ENCODE results near the gene SLX9.

The SLX9 gene

DNA sequence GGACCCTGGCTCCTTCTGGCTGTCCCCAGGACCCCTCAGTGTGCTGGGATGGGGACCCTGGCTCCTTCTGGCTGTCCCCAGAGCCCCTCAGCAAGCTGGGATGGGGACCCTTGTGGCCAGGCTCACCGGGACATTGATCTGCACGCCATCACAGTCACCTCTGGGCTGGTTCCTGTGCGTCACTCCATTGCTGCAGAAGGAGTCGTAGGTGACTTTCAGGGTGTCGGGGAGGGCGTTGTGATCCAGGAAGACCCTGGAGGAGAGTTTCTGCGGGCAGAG lies 46.6 kb upstream of the SLX9 start:
- TF ChIP-seq CTCF (IDR thresholded peaks at IDR 0.05; ENCODE audit: low read depth, low read length), result no peak
- H3K4me3 ChIP-seq (replicated peaks in 1 of 2; ENCODE audit: low read depth in 2 of 2, low read length in 2 of 2), result no peak overlapping the region
- no peak for DNase-seq (ENCODE audit: low read depth in 2 of 2)

DNA sequence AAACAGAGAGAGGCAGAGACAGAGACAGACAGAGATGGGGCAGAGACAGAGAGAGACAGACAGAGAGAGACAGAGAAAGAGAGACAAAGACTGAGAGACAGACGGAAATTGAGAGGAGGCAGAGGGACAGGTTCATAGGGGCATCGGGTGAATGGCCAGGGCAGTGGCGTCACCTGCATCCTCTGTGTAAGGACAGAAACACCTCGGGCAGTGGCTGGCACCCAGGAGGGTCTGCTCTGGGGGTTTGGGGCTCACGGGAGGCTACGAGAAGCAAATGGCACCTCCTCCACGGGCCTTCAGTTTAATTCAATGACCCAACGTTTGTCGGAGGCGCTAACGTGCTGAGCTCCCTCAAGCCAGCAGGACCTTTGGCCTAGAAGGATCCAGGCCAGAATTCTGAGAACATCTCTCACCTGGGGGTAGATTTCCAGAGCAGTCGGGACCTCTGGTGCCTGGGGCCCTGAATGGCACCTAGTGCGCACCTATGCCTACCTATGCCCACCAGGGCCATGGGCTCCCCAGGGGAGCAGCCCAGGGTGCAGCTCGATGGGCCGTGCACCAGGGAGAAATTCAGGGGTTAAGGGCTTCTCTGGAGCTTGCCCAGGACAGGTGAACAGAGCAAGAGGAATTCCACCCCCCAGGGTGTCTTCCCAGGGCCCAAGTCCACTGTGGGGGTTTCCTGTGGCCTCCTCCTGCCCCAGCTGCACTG lies 45.7 kb upstream of the SLX9 start:
- no peak for DNase-seq (ENCODE audit: low read depth in 2 of 2)

DNA sequence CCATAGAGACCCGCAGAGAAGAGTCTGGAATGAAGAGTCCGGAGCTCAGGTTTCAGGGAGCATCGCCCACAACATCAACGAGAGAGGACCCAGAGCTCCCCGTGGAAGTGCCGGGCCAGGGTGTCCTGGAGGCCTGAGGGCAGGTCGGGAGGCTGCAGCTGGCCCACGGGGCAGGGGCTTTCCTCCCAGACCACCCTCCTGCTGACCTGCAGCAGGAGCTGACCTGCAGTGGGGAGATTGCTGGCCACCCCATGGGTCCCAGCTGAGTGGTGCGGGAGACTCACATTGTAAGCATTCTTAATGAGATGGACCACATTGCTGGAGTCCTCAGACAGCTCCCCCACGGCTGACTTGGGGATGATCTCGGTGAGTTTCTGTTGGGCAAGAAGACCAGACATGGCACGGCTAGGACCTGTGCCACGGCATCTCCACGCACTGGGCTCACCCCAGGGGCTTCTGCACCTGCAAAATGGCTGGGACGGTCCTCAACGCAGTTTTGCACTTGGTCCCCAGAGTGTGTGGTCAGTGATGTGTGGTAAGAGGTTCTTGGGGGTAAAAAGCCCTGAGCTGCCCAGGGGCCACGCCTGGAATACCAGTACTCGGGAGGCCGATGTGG lies 45.0 kb upstream of the SLX9 start:
- no peak for DNase-seq (ENCODE audit: low read depth in 2 of 2)
- TF ChIP-seq CTCF (IDR thresholded peaks at IDR 0.05; ENCODE audit: low read depth, low read length), result no peak

More for the DNA sequence above, 45.7 kb upstream of the SLX9 start:
- TF ChIP-seq CTCF (IDR thresholded peaks at IDR 0.05; ENCODE audit: low read depth, low read length), result no peak
- H3K4me3 ChIP-seq (replicated peaks in 1 of 2; ENCODE audit: low read depth in 2 of 2, low read length in 2 of 2), result no peak overlapping the region

DNA sequence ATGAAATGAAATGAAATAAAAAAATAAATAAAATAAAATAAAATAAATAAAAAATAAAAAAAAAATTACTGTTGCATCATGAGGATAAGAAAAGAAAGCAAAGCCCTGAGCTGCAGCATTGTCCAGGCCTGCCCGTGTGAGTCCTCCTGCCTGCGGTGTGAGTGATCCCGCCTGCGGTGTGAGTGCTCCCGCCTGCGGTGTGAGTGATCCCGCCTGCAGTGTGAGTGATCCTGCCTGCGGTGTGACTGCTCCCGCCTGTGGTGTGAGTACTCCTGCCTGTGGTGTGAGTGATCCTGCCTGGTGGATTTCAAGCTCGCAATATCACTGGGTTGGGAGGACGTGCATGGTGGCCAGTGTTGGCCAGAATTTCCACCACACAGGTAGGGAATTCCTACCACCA lies 44.0 kb upstream of the SLX9 start:
- H3K4me3 ChIP-seq (replicated peaks in 1 of 2; ENCODE audit: low read depth in 2 of 2, low read length in 2 of 2), result no peak overlapping the region
- DNase-seq (ENCODE audit: low read depth in 2 of 2), result no peak
- TF ChIP-seq CTCF (IDR thresholded peaks at IDR 0.05; ENCODE audit: low read depth, low read length), result no peak

More for the DNA sequence above, 45.0 kb upstream of the SLX9 start:
- no peak overlapping the region for H3K4me3 ChIP-seq (replicated peaks in 1 of 2; ENCODE audit: low read depth in 2 of 2, low read length in 2 of 2)

- DNase-seq (ENCODE audit: low read depth in 2 of 2), result no peak
- no peak for TF ChIP-seq CTCF (IDR thresholded peaks at IDR 0.05; ENCODE audit: low read depth, low read length)
- H3K4me3 ChIP-seq (replicated peaks in 1 of 2; ENCODE audit: low read depth in 2 of 2, low read length in 2 of 2), result no peak overlapping the region
These were observed 43.1 kb upstream of the SLX9 start for GRCh38 chr21:44896561-44897286.

DNA sequence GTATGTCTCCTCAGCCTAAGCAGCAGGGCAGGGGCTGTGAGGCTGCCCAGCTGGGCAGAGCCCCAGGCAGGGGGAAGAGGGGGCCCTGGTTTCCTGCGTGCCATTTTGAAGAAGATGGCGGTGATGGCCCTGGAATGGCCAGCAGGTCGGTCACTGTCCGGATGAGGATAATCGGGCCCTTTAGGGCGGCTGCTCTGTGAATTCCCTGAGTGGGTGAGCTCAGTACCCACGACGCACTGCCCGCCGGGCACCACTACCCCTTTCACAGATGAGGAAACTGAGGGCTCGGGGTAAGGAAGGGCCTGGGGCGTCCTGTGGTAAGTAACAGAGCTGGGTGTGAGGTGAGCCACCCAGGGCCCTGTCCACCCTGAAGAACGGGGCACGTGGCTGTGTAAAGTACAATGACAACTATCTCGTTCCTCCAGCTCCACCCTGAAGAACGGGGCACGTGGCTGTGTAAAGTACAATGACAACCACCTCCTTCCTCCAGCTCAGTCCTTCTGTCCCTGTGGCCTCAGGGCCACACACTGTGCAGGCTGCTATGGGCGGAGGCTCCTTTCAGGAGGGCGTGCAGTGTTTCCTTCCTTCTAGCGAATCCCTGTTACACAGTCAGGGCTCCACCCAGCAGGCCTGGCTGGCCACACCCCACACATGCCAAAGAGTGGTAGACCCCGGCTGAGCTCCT lies 42.4 kb upstream of the SLX9 start:
- DNase-seq (ENCODE audit: low read depth in 2 of 2), result no peak
- TF ChIP-seq CTCF (IDR thresholded peaks at IDR 0.05; ENCODE audit: low read depth, low read length), result no peak
- H3K4me3 ChIP-seq (replicated peaks in 1 of 2; ENCODE audit: low read depth in 2 of 2, low read length in 2 of 2), result no peak overlapping the region

All from cardiac fibroblast (primary cell).